Esophagus muscularis mucosa (tissue), 4 donors: Measurements from ENCODE around the gene EHD2. TPM values are rescaled to one million over a fixed set of nuclear protein-coding genes. Genes with fewer than 3 reads are reported as not detected.

ENCODE experiments used
- DNase-seq: peaks from one replicate; pipeline ENCODE4 v3.0.0-alpha.2; 2017; ENCODE audit errors: extremely low spot score
- H3K27ac ChIP-seq, 4 donors: fragments of 200-600 bp; sonication (generic); replicated peaks in 1 of 4; 1 replicate in 3 of 4; 2 replicates in 1 of 4; pipeline ENCODE4 v1.5.1; 2016 to 2019; ENCODE audit warnings: mild to moderate bottlenecking in 1 of 4
- H3K27me3 ChIP-seq, 4 donors: fragments of 200-600 bp; sonication (generic); one replicate each; pipeline versions ENCODE4 v1.5.1 to v1.6.0; 2016 to 2019
- H3K36me3 ChIP-seq, 4 donors: fragments of 200-600 bp; sonication (generic); one replicate each; pipeline ENCODE4 v1.5.1; 2016 to 2019
- H3K4me1 ChIP-seq, 4 donors: fragments of 200-600 bp; sonication (generic); one replicate each; pipeline ENCODE4 v1.5.1; 2016 to 2019
- H3K4me3 ChIP-seq, 4 donors: fragments of 200-600 bp; sonication (generic); 1 replicate in 2 of 4; 2 replicates in 2 of 4; pipeline ENCODE4 v1.5.1; 2016 to 2019; ENCODE audit warnings: mild to moderate bottlenecking in 4 of 4, moderate library complexity in 1 of 4
- H3K9me3 ChIP-seq, 4 donors: fragments of 200-600 bp; sonication (generic); 1 replicate in 3 of 4; 2 replicates in 1 of 4; pipeline ENCODE4 v1.5.1; 2016 to 2019
- CTCF ChIP-seq, 3 experiments: fragments of 200-600 bp in 2 of 3; fragments of 450-650 bp in 1 of 3; sonication (generic) in 2 of 3; IDR thresholded peaks; one replicate each; pipeline ENCODE4 v1.5.1; 2017 to 2019; ENCODE audit warnings: antibody characterized with exemption in 3 of 3, mild to moderate bottlenecking in 2 of 3, moderate library complexity in 1 of 3
- EP300 ChIP-seq: sonication (generic); formaldehyde crosslinking; IDR thresholded peaks from one replicate; pipeline ENCODE4 v1.6.1; 2017; ENCODE audit warnings: antibody characterized with exemption
- POLR2A ChIP-seq: fragments of 450-650 bp; IDR thresholded peaks from one replicate; pipeline ENCODE4 v1.6.1; 2017; ENCODE audit warnings: antibody characterized with exemption, moderate library complexity, mild to moderate bottlenecking, low read depth
- POLR2AphosphoS5 ChIP-seq, 2 donors: sonication (generic); formaldehyde crosslinking; IDR thresholded peaks; one replicate each; pipeline ENCODE4 v1.6.1; 2017; ENCODE audit warnings: antibody characterized with exemption in 2 of 2
- WGBS: methylation state at CpG from one replicate; pipeline ENCODE4 v1.1.5; 2018; 5-methylcytosine and 5-hydroxymethylcytosine counted together
- intact Hi-C: fragments of 100-400 bp; cut with DNase I; formaldehyde crosslinking; loops from one replicate; pipeline ENCODE4 v1.15.1; 2023
- total RNA-seq, 4 donors: library from RNA; depleted of rRNA; stranded (reverse); fragments of >200 nt; gene quantifications; one replicate each; pipeline versions ENCODE4 v1.1.0 to v1.2.1, GENCODE V29; 2016

Gene EHD2
- total RNA-seq, 4 donors from 2014 or later = 154 to 444 (median 250) TPM

GRCh38 chr19:47750752-47751151, 37.5 kb downstream of the EHD2 start:
- Histone ChIP-seq H3K4me3 (no peak overlapping the region), H3K9me3 (no peaks in the 10 kb centered on the region), H3K4me1 (peaks cover 15 to 44% (median 31%) of the 10 kb centered on the region in 4 donors), H3K27ac (no peak overlapping the region), H3K27me3 (no peaks in the 10 kb centered on the region), H3K36me3 (peaks cover 70 to 94% (median 88%) of the 10 kb centered on the region in 4 donors)
- WGBS = 93% methylated on average over 14 of the region's 18 CpGs
- intact Hi-C loops = no loop called here
- TF ChIP-seq POLR2AphosphoS5 (IDR thresholded peaks at IDR 0.05) (no peak), POLR2A (no peak), EP300 (no peak), CTCF (IDR thresholded peaks at IDR 0.05) (no peak)
- no peak for DNase-seq

GRCh38 chr19:47752440-47753211, 39.4 kb downstream of the EHD2 start:
- Histone ChIP-seq H3K36me3 (peaks cover 82 to 100% (median 100%) of the 10 kb centered on the region in 4 donors), H3K27me3 (no peaks in the 10 kb centered on the region), H3K4me1 (peaks cover 3 to 27% (median 12%) of the 10 kb centered on the region in 4 donors), H3K9me3 (no peaks in the 10 kb centered on the region), H3K4me3 (no peak overlapping the region), H3K27ac (no peak overlapping the region)
- intact Hi-C loops = no loop called here
- DNase-seq = no peak
- 93% methylated on average over 26 of the region's 27 CpGs for WGBS
- no peak for TF ChIP-seq CTCF (IDR thresholded peaks at IDR 0.05)
- no peak for TF ChIP-seq POLR2A
- TF ChIP-seq POLR2AphosphoS5 (IDR thresholded peaks at IDR 0.05) = no peak

GRCh38 chr19:47754206-47755064, 41.2 kb downstream of the EHD2 start:
- Histone ChIP-seq H3K27ac (no peak overlapping the region), H3K4me3 (no peak overlapping the region), H3K36me3 (peaks cover 95 to 100% (median 99%) of the 10 kb centered on the region in 4 donors), H3K9me3 (no peaks in the 10 kb centered on the region), H3K4me1 (peaks cover 0 to 10% (median 4%) of the 10 kb centered on the region in 4 donors), H3K27me3 (no peaks in the 10 kb centered on the region)
- WGBS = 92% methylated on average over 18 of the region's 37 CpGs
- TF ChIP-seq POLR2AphosphoS5 (IDR thresholded peaks at IDR 0.05) (no peak), EP300 (no peak), POLR2A (no peak), CTCF (IDR thresholded peaks at IDR 0.05) (no peak)
- intact Hi-C loops = no loop called here
- DNase-seq = no peak

GRCh38 chr19:47755065-47755761, 42.0 kb downstream of the EHD2 start:
- no peak for TF ChIP-seq POLR2AphosphoS5 (IDR thresholded peaks at IDR 0.05)
- TF ChIP-seq EP300 = no peak
- no peak for TF ChIP-seq POLR2A
- no peak for TF ChIP-seq CTCF (IDR thresholded peaks at IDR 0.05)
- H3K27ac ChIP-seq = no peak overlapping the region
- H3K4me3 ChIP-seq = no peak overlapping the region
- H3K4me1 ChIP-seq = peaks cover 0 to 3% (median 0%) of the 10 kb centered on the region in 4 donors
- no peak for DNase-seq
- peaks cover 88 to 100% (median 98%) of the 10 kb centered on the region in 4 donors for H3K36me3 ChIP-seq
- intact Hi-C loops = no loop called here
- 91% methylated on average over 10 of the region's 36 CpGs for WGBS
- H3K9me3 ChIP-seq = no peaks in the 10 kb centered on the region
- H3K27me3 ChIP-seq = no peaks in the 10 kb centered on the region
